22Rv1 (cell line): ENCODE results near the gene PAGE2B.

Experiments
- ZFX ChIP-seq: fragments of 450-650 bp; IDR thresholded peaks from 2 replicates; pipeline ENCODE4 v1.6.1; 2017; ENCODE audit warnings: antibody characterized with exemption, borderline replicate concordance
- TF ChIP-seq, protein P1 (sequence below): fragments of 450-650 bp; IDR thresholded peaks from 2 replicates; pipeline ENCODE4 v1.5.1; 2017; ENCODE audit warnings: mild to moderate bottlenecking

DNA sequence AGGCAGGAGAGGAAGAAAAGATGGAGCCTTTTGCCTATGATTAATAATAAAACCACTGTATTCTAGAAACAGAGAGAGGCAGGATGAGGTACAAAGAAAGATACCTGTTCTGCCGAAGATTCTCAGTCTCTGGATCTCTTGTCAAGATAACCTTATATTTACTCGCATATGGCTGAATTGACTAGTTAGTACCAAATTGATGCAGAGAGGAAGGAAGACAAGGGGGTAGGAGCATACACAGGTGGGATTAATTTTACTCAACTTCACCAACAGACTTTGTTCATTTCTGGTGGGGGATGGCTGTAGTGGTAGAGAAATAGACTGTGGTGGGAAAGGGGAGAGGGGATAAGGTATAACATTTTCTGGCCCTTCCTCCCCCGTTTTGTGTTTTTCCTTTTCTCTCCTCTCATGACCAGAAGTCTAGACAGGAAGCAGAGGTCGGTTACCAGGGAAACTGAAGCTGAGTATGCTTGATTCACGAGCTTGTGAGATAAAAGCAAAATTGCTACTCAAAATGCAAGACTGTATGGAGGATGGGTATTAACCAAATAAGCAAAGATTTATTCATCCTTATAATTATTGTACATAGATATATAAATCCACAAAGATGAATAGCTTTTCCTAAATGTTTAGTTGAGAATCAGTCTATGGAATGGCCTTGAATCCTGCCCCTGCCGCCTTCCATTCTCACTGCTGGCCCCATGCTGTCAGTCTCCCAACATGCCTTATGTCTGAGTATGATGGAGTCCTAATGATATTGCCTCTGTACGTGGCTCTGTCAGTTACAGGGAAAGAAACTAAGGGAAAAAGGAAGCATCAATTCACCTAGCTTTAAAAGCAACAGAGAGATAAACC, 17.8 kb upstream of the PAGE2B start:
- TF ChIP-seq ZFX: no peak
- TF ChIP-seq, protein P1, sequence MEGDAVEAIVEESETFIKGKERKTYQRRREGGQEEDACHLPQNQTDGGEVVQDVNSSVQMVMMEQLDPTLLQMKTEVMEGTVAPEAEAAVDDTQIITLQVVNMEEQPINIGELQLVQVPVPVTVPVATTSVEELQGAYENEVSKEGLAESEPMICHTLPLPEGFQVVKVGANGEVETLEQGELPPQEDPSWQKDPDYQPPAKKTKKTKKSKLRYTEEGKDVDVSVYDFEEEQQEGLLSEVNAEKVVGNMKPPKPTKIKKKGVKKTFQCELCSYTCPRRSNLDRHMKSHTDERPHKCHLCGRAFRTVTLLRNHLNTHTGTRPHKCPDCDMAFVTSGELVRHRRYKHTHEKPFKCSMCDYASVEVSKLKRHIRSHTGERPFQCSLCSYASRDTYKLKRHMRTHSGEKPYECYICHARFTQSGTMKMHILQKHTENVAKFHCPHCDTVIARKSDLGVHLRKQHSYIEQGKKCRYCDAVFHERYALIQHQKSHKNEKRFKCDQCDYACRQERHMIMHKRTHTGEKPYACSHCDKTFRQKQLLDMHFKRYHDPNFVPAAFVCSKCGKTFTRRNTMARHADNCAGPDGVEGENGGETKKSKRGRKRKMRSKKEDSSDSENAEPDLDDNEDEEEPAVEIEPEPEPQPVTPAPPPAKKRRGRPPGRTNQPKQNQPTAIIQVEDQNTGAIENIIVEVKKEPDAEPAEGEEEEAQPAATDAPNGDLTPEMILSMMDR: no peak
